IPS-20b (cell line): Measurements from ENCODE around the gene DGUOK.
A peak's percentile ranks its signal among the peaks of the same experiment; 100 is the strongest.

Experiments used
- H3K27ac ChIP-seq: one replicate; pipeline ENCODE4 v1.5.1; 2013; ENCODE audit warnings: low read length
- H3K27me3 ChIP-seq: 2 replicates; pipeline ENCODE4 v1.6.1; 2013; ENCODE audit warnings: mild to moderate bottlenecking, low read length, inconsistent platforms; ENCODE audit not compliant: insufficient read depth
- H3K36me3 ChIP-seq: 2 replicates; pipeline ENCODE4 v1.6.1; 2013; ENCODE audit warnings: low read depth, mild to moderate bottlenecking, inconsistent platforms, low read length, moderate library complexity; ENCODE audit not compliant: insufficient read depth
- H3K4me1 ChIP-seq: 2 replicates; pipeline ENCODE4 v1.6.1; 2013; ENCODE audit warnings: mild to moderate bottlenecking, control low read depth, inconsistent platforms, low read length, moderate library complexity; ENCODE audit not compliant: insufficient read depth
- H3K4me3 ChIP-seq: 2 replicates; pipeline ENCODE4 v1.5.1; 2013; ENCODE audit warnings: mild to moderate bottlenecking, low read length, inconsistent platforms
- H3K9ac ChIP-seq: 2 replicates; pipeline ENCODE4 v1.6.1; 2013; ENCODE audit warnings: low read depth, mild to moderate bottlenecking, inconsistent platforms, low read length, moderate library complexity
- H3K9me3 ChIP-seq: 2 replicates; pipeline ENCODE4 v1.6.1; 2013; ENCODE audit warnings: mild to moderate bottlenecking, low read depth, low read length, inconsistent platforms; ENCODE audit not compliant: insufficient read depth

DGUOK gene

GRCh38 chr2:73925853-73926492 lies 707 bp upstream of the DGUOK start:
- no peaks in the 10 kb centered on the region for H3K27me3 ChIP-seq
- H3K4me3 ChIP-seq: peak overlapping the region; percentile 92
- no peaks in the 10 kb centered on the region for H3K36me3 ChIP-seq
- H3K4me1 ChIP-seq: peaks cover 2% of the 10 kb centered on the region; the same call in 1 of the 2 replicates
- H3K9ac ChIP-seq: peak overlapping the region; percentile 27; the same call in 1 of the 2 replicates
- no peaks in the 10 kb centered on the region for H3K9me3 ChIP-seq
- H3K27ac ChIP-seq: no peak overlapping the region

- no peaks in the 10 kb centered on the region for H3K9me3 ChIP-seq
- no peak overlapping the region for H3K27ac ChIP-seq
- peak overlapping the region; percentile 92 for H3K4me3 ChIP-seq
- peaks cover 5% of the 10 kb centered on the region for H3K36me3 ChIP-seq
- peaks cover 2% of the 10 kb centered on the region; the same call in 1 of the 2 replicates for H3K4me1 ChIP-seq
- peak overlapping the region; percentile 95 for H3K9ac ChIP-seq
- no peaks in the 10 kb centered on the region for H3K27me3 ChIP-seq
These were observed 664 bp downstream of the DGUOK start for GRCh38 chr2:73927344-73927743.

GRCh38 chr2:73928963-73929347 lies 2.3 kb downstream of the DGUOK start:
- no peak overlapping the region for H3K9ac ChIP-seq
- H3K27ac ChIP-seq: no peak overlapping the region
- peaks cover 21% of the 10 kb centered on the region for H3K36me3 ChIP-seq
- no peaks in the 10 kb centered on the region for H3K9me3 ChIP-seq
- no peaks in the 10 kb centered on the region for H3K27me3 ChIP-seq
- H3K4me1 ChIP-seq: peaks cover 2% of the 10 kb centered on the region; the same call in 1 of the 2 replicates
- H3K4me3 ChIP-seq: no peak overlapping the region; the same call in 1 of the 2 replicates

GRCh38 chr2:73930386-73930785 lies 3.7 kb downstream of the DGUOK start:
- Histone ChIP-seq H3K4me1 (peaks cover 2% of the 10 kb centered on the region; the same call in 1 of the 2 replicates), H3K4me3 (no peak overlapping the region), H3K9ac (no peak overlapping the region), H3K27ac (no peak overlapping the region), H3K9me3 (no peaks in the 10 kb centered on the region), H3K27me3 (no peaks in the 10 kb centered on the region), H3K36me3 (peaks cover 25% of the 10 kb centered on the region)

GRCh38 chr2:73931531-73932500 lies 5.1 kb downstream of the DGUOK start:
- Histone ChIP-seq H3K27ac (no peak overlapping the region), H3K36me3 (peaks cover 33% of the 10 kb centered on the region), H3K4me1 (peaks cover 2% of the 10 kb centered on the region; the same call in 1 of the 2 replicates), H3K9ac (no peak overlapping the region), H3K9me3 (no peaks in the 10 kb centered on the region), H3K27me3 (no peaks in the 10 kb centered on the region), H3K4me3 (no peak overlapping the region)

- Histone ChIP-seq H3K27me3 (no peaks in the 10 kb centered on the region), H3K4me1 (no peaks in the 10 kb centered on the region), H3K9me3 (no peaks in the 10 kb centered on the region), H3K36me3 (peaks cover 47% of the 10 kb centered on the region), H3K27ac (no peak overlapping the region), H3K4me3 (no peak overlapping the region), H3K9ac (no peak overlapping the region)
These were observed 6.5 kb downstream of the DGUOK start for GRCh38 chr2:73933194-73933593.

- H3K27ac ChIP-seq: no peak overlapping the region
- H3K4me1 ChIP-seq: no peaks in the 10 kb centered on the region
- no peaks in the 10 kb centered on the region for H3K9me3 ChIP-seq
- H3K36me3 ChIP-seq: peaks cover 62% of the 10 kb centered on the region
- no peak overlapping the region for H3K4me3 ChIP-seq
- H3K9ac ChIP-seq: no peak overlapping the region
- H3K27me3 ChIP-seq: no peaks in the 10 kb centered on the region
These were observed 9.0 kb downstream of the DGUOK start for GRCh38 chr2:73935641-73936040.

GRCh38 chr2:73937103-73937885 lies 10.6 kb downstream of the DGUOK start:
- H3K36me3 ChIP-seq: peaks cover 70% of the 10 kb centered on the region
- H3K27me3 ChIP-seq: no peaks in the 10 kb centered on the region
- H3K4me1 ChIP-seq: no peaks in the 10 kb centered on the region
- no peak overlapping the region for H3K27ac ChIP-seq
- no peak overlapping the region for H3K4me3 ChIP-seq
- no peak overlapping the region for H3K9ac ChIP-seq
- H3K9me3 ChIP-seq: no peaks in the 10 kb centered on the region

GRCh38 chr2:73937899-73938298 lies 11.2 kb downstream of the DGUOK start:
- Histone ChIP-seq H3K27ac (no peak overlapping the region), H3K27me3 (no peaks in the 10 kb centered on the region)

GRCh38 chr2:73938718-73939352 lies 12.2 kb downstream of the DGUOK start:
- Histone ChIP-seq H3K9me3 (no peaks in the 10 kb centered on the region), H3K36me3 (peaks cover 59% of the 10 kb centered on the region), H3K9ac (no peak overlapping the region), H3K4me3 (no peak overlapping the region), H3K27me3 (no peaks in the 10 kb centered on the region), H3K4me1 (no peaks in the 10 kb centered on the region), H3K27ac (no peak overlapping the region)

More at GRCh38 chr2:73937899-73938298, 11.2 kb downstream of the DGUOK start:
- H3K9ac ChIP-seq: no peak overlapping the region
- peaks cover 64% of the 10 kb centered on the region; the same call in 1 of the 2 replicates for H3K36me3 ChIP-seq
- H3K9me3 ChIP-seq: no peaks in the 10 kb centered on the region
- H3K4me1 ChIP-seq: no peaks in the 10 kb centered on the region
- H3K4me3 ChIP-seq: no peak overlapping the region

GRCh38 chr2:73939419-73939818 lies 12.7 kb downstream of the DGUOK start:
- Histone ChIP-seq H3K9ac (no peak overlapping the region), H3K4me3 (no peak overlapping the region), H3K36me3 (peaks cover 60% of the 10 kb centered on the region), H3K4me1 (no peaks in the 10 kb centered on the region), H3K27me3 (no peaks in the 10 kb centered on the region), H3K9me3 (no peaks in the 10 kb centered on the region), H3K27ac (no peak overlapping the region)
